Measurements from ENCODE around the gene REEP1.

GRCh38 chr2:86243950-86244733, 93.3 kb downstream of the REEP1 start:
- TF ChIP-seq CTCF (IDR thresholded peaks at IDR 0.05) (no peak; the same call in 1 of the 2 replicates), POLR2AphosphoS5 (IDR thresholded peaks at IDR 0.05; ENCODE audit: low read depth, low read length) (no peak)

All from Panc1 (cell line).